HG03025 (cell line): ENCODE measurements around the gene SF3B3.
A peak's percentile ranks its signal among the peaks of the same experiment; 100 is the strongest.

ENCODE experiments used
- ATAC-seq: cut with Tn5 transposase; IDR thresholded peaks from one replicate; pipeline ENCODE4 v1.9.1; 2021; ENCODE audit warnings: mild to moderate bottlenecking, moderate library complexity; ENCODE audit not compliant: unreplicated experiment, low FRiP score

The SF3B3 gene

GRCh38 chr16:70523743-70524398 lies at the start of gene SF3B3:
TSS of gene SF3B3 (plus strand) at chr16:70523816. CDS start at chr16:70526657, 2,841 bp downstream.
- no peak for ATAC-seq

GRCh38 chr16:70474320-70475053 lies 49.1 kb upstream of the SF3B3 start:
- ATAC-seq: no peak

- no peak for ATAC-seq
Measured at GRCh38 chr16:70475054-70475871, 48.4 kb upstream of the SF3B3 start.

- ATAC-seq: peak; percentile 61
Measured at GRCh38 chr16:70476272-70477020, 47.2 kb upstream of the SF3B3 start.

- ATAC-seq: no peak
Measured at GRCh38 chr16:70478169-70478568, 45.4 kb upstream of the SF3B3 start.

- ATAC-seq: no peak
Measured at GRCh38 chr16:70478912-70479341, 44.7 kb upstream of the SF3B3 start.

GRCh38 chr16:70480127-70481105 lies 43.2 kb upstream of the SF3B3 start:
- ATAC-seq: no peak

- ATAC-seq: no peak
Measured at GRCh38 chr16:70481929-70482536, 41.6 kb upstream of the SF3B3 start.

- no peak for ATAC-seq
Measured at GRCh38 chr16:70482624-70483023, 41.0 kb upstream of the SF3B3 start.

GRCh38 chr16:70483426-70483825 lies 40.2 kb upstream of the SF3B3 start:
- no peak for ATAC-seq

GRCh38 chr16:70484867-70485266 lies 38.7 kb upstream of the SF3B3 start:
- ATAC-seq: no peak

GRCh38 chr16:70490261-70490660 lies 33.4 kb upstream of the SF3B3 start:
- ATAC-seq: no peak

GRCh38 chr16:70493802-70494201 lies 29.8 kb upstream of the SF3B3 start:
- no peak for ATAC-seq

GRCh38 chr16:70494202-70494770 lies 29.3 kb upstream of the SF3B3 start:
- ATAC-seq: no peak

- no peak for ATAC-seq
Measured at GRCh38 chr16:70494777-70495176, 28.8 kb upstream of the SF3B3 start.

GRCh38 chr16:70495425-70496182 lies 28.0 kb upstream of the SF3B3 start:
- ATAC-seq: no peak

GRCh38 chr16:70496513-70496912 lies 27.1 kb upstream of the SF3B3 start:
- no peak for ATAC-seq

- no peak for ATAC-seq
Measured at GRCh38 chr16:70508752-70509151, 14.9 kb upstream of the SF3B3 start.
